ENCODE results near the gene CNNM4.

Gene CNNM4

DNA sequence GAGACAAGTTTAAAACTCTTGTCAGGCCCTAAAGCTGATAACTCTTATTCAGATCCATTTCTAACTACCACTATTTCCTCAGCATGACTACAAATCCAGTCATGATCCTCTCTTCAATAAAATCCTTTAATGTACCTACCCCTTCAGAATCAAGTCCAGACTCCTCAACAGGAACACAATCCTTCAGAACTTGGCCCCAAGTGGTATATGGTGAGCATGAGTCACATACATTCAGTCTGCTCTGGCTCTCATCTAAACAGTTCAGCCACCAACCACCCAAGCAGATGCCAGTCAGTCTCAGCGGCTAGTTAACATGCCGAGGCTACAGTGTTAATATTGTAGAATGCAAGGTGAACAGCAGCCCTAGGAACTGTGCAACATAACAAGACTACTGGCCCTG lies 30.5 kb upstream of the CNNM4 start:
- Histone ChIP-seq H3K4me3 (ENCODE audit: low read depth, low read length) (no peak overlapping the region), H3K4me1 (ENCODE audit: control insufficient read depth, insufficient read depth, low read length) (no peaks in the 10 kb centered on the region), H3K36me3 (ENCODE audit: control insufficient read depth in 2 of 2, insufficient read depth in 1 of 2, low read length in 2 of 2) (peaks cover 71 to 83% of the 10 kb centered on the region in 2 experiments), H3K9me3 (ENCODE audit: control insufficient read depth, insufficient read depth, low read depth, low read length) (no peaks in the 10 kb centered on the region), H3K27ac (ENCODE audit: extremely low read depth, low read depth, low read length) (no peak overlapping the region)
- CTCF ChIA-PET, result no interaction called here
- POLR2A ChIA-PET, result no interaction called here
- no peak for TF ChIP-seq REPIN1 (tag by site-specific recombination; IDR thresholded peaks at IDR 0.05; ENCODE audit: low read depth)
- TF ChIP-seq, protein P1, sequence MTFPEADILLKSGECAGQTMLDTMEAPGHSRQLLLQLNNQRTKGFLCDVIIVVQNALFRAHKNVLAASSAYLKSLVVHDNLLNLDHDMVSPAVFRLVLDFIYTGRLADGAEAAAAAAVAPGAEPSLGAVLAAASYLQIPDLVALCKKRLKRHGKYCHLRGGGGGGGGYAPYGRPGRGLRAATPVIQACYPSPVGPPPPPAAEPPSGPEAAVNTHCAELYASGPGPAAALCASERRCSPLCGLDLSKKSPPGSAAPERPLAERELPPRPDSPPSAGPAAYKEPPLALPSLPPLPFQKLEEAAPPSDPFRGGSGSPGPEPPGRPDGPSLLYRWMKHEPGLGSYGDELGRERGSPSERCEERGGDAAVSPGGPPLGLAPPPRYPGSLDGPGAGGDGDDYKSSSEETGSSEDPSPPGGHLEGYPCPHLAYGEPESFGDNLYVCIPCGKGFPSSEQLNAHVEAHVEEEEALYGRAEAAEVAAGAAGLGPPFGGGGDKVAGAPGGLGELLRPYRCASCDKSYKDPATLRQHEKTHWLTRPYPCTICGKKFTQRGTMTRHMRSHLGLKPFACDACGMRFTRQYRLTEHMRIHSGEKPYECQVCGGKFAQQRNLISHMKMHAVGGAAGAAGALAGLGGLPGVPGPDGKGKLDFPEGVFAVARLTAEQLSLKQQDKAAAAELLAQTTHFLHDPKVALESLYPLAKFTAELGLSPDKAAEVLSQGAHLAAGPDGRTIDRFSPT (tag by site-specific recombination; IDR thresholded peaks at IDR 0.05), result no peak
- no peak for TF ChIP-seq ZNF239 (tag by site-specific recombination; IDR thresholded peaks at IDR 0.05)
- TF ChIP-seq, protein P2, sequence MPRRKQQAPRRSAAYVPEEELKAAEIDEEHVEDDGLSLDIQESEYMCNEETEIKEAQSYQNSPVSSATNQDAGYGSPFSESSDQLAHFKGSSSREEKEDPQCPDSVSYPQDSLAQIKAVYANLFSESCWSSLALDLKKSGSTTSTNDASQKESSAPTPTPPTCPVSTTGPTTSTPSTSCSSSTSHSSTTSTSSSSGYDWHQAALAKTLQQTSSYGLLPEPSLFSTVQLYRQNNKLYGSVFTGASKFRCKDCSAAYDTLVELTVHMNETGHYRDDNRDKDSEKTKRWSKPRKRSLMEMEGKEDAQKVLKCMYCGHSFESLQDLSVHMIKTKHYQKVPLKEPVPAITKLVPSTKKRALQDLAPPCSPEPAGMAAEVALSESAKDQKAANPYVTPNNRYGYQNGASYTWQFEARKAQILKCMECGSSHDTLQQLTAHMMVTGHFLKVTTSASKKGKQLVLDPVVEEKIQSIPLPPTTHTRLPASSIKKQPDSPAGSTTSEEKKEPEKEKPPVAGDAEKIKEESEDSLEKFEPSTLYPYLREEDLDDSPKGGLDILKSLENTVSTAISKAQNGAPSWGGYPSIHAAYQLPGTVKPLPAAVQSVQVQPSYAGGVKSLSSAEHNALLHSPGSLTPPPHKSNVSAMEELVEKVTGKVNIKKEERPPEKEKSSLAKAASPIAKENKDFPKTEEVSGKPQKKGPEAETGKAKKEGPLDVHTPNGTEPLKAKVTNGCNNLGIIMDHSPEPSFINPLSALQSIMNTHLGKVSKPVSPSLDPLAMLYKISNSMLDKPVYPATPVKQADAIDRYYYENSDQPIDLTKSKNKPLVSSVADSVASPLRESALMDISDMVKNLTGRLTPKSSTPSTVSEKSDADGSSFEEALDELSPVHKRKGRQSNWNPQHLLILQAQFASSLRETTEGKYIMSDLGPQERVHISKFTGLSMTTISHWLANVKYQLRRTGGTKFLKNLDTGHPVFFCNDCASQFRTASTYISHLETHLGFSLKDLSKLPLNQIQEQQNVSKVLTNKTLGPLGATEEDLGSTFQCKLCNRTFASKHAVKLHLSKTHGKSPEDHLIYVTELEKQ (tag by site-specific recombination; IDR thresholded peaks at IDR 0.05; ENCODE audit: borderline replicate concordance), result no peak
- no peak for TF ChIP-seq KLF8 (tag by site-specific recombination; IDR thresholded peaks at IDR 0.05)
- TF ChIP-seq, protein P3, sequence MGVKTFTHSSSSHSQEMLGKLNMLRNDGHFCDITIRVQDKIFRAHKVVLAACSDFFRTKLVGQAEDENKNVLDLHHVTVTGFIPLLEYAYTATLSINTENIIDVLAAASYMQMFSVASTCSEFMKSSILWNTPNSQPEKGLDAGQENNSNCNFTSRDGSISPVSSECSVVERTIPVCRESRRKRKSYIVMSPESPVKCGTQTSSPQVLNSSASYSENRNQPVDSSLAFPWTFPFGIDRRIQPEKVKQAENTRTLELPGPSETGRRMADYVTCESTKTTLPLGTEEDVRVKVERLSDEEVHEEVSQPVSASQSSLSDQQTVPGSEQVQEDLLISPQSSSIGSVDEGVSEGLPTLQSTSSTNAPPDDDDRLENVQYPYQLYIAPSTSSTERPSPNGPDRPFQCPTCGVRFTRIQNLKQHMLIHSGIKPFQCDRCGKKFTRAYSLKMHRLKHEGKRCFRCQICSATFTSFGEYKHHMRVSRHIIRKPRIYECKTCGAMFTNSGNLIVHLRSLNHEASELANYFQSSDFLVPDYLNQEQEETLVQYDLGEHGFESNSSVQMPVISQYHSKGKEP (tag by site-specific recombination; IDR thresholded peaks at IDR 0.05), result no peak
- no peak for TF ChIP-seq ZNF529 (tag by site-specific recombination; IDR thresholded peaks at IDR 0.05; ENCODE audit: insufficient replicate concordance)
- TF ChIP-seq, protein P4, sequence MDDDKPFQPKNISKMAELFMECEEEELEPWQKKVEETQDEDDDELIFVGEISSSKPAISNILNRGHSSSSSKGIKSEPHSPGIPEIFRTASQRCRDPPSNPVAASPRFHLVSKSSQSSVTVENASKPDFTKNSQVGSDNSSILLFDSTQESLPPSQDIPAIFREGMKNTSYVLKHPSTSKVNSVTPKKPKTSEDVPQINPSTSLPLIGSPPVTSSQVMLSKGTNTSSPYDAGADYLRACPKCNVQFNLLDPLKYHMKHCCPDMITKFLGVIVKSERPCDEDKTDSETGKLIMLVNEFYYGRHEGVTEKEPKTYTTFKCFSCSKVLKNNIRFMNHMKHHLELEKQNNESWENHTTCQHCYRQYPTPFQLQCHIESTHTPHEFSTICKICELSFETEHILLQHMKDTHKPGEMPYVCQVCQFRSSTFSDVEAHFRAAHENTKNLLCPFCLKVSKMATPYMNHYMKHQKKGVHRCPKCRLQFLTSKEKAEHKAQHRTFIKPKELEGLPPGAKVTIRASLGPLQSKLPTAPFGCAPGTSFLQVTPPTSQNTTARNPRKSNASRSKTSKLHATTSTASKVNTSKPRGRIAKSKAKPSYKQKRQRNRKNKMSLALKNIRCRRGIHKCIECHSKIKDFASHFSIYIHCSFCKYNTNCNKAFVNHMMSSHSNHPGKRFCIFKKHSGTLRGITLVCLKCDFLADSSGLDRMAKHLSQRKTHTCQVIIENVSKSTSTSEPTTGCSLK (tag by site-specific recombination; IDR thresholded peaks at IDR 0.05), result no peak
- TF ChIP-seq, protein P5, sequence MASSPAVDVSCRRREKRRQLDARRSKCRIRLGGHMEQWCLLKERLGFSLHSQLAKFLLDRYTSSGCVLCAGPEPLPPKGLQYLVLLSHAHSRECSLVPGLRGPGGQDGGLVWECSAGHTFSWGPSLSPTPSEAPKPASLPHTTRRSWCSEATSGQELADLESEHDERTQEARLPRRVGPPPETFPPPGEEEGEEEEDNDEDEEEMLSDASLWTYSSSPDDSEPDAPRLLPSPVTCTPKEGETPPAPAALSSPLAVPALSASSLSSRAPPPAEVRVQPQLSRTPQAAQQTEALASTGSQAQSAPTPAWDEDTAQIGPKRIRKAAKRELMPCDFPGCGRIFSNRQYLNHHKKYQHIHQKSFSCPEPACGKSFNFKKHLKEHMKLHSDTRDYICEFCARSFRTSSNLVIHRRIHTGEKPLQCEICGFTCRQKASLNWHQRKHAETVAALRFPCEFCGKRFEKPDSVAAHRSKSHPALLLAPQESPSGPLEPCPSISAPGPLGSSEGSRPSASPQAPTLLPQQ (tag by site-specific recombination; IDR thresholded peaks at IDR 0.05), result no peak
- no peak for TF ChIP-seq ZNF146 (tag by site-specific recombination; IDR thresholded peaks at IDR 0.05)
- TF ChIP-seq, protein P6, sequence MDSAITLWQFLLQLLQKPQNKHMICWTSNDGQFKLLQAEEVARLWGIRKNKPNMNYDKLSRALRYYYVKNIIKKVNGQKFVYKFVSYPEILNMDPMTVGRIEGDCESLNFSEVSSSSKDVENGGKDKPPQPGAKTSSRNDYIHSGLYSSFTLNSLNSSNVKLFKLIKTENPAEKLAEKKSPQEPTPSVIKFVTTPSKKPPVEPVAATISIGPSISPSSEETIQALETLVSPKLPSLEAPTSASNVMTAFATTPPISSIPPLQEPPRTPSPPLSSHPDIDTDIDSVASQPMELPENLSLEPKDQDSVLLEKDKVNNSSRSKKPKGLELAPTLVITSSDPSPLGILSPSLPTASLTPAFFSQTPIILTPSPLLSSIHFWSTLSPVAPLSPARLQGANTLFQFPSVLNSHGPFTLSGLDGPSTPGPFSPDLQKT (IDR thresholded peaks at IDR 0.05; ENCODE audit: borderline replicate concordance, low read depth, low read length), result no peak
- TF ChIP-seq GLI4 (tag by site-specific recombination; IDR thresholded peaks at IDR 0.05), result no peak
- TF ChIP-seq ZNF433 (tag by site-specific recombination; IDR thresholded peaks at IDR 0.05; ENCODE audit: low read depth), result no peak
- TF ChIP-seq, protein P7, sequence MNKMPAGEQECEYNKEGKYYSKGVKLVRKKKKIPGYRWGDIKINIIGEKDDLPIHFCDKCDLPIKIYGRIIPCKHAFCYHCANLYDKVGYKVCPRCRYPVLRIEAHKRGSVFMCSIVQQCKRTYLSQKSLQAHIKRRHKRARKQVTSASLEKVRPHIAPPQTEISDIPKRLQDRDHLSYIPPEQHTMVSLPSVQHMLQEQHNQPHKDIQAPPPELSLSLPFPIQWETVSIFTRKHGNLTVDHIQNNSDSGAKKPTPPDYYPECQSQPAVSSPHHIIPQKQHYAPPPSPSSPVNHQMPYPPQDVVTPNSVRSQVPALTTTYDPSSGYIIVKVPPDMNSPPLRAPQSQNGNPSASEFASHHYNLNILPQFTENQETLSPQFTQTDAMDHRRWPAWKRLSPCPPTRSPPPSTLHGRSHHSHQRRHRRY (tag by site-specific recombination; IDR thresholded peaks at IDR 0.05), result no peak
- TF ChIP-seq ZNF274 (IDR thresholded peaks at IDR 0.05; ENCODE audit: low read length), result no peak
- no peak for TF ChIP-seq ZNF274 (tag by site-specific recombination; IDR thresholded peaks at IDR 0.05; ENCODE audit: borderline replicate concordance)
- no peak for TF ChIP-seq ZNF112 (tag by site-specific recombination; IDR thresholded peaks at IDR 0.05)
- no peak for TF ChIP-seq ZNF2 (tag by site-specific recombination; IDR thresholded peaks at IDR 0.05)
- no peak for TF ChIP-seq GLI2 (tag by site-specific recombination; IDR thresholded peaks at IDR 0.05; ENCODE audit: borderline replicate concordance, low read depth)
